CD8-positive, alpha-beta memory T cell (primary cell): ENCODE results near the gene UHMK1. TPM values are rescaled to one million over a fixed set of nuclear protein-coding genes. Genes with fewer than 3 reads are reported as not detected.

ENCODE experiments used
- CTCF ChIA-PET: fragments of 350-600 bp; sonication (Branson Sonifier 250); formaldehyde crosslinking; loops from one replicate; lab custom pipeline; 2021; ENCODE audit warnings: antibody characterized with exemption; lab: Charles Lee
- POLR2A ChIA-PET: fragments of 350-600 bp; sonication (Branson Sonifier 250); formaldehyde crosslinking; loops from one replicate; lab custom pipeline; 2021; ENCODE audit warnings: antibody characterized with exemption; lab: Charles Lee
- DNase-seq, 5 donors: peaks; one replicate each; pipeline versions ENCODE4 v3.0.0 to v3.0.0-alpha.2; 2020 to 2022; ENCODE audit warnings: mixed read lengths in 1 of 5
- H3K27ac ChIP-seq: one replicate; pipeline ENCODE4 v1.7.0; 2013; ENCODE audit warnings: low read depth, mild to moderate bottlenecking, low read length, moderate library complexity
- H3K27me3 ChIP-seq: 2 replicates; pipeline ENCODE4 v1.7.0; 2013; ENCODE audit warnings: low read length, mild to moderate bottlenecking; ENCODE audit not compliant: insufficient read depth, poor library complexity, severe bottlenecking
- H3K36me3 ChIP-seq: 2 replicates; pipeline ENCODE4 v1.7.0; 2013; ENCODE audit warnings: mild to moderate bottlenecking, low read length, moderate library complexity; ENCODE audit not compliant: insufficient read depth
- H3K4me1 ChIP-seq: 2 replicates; pipeline ENCODE4 v1.7.0; 2013; ENCODE audit warnings: mild to moderate bottlenecking, low read length, moderate library complexity; ENCODE audit not compliant: insufficient read depth
- H3K4me3 ChIP-seq: 2 replicates; pipeline ENCODE4 v1.7.0; 2013; ENCODE audit warnings: mild to moderate bottlenecking, low read length
- H3K9me3 ChIP-seq: 2 replicates; pipeline ENCODE4 v1.7.0; 2013; ENCODE audit warnings: mild to moderate bottlenecking, low read length
- H3K27ac Mint-ChIP-seq, 8 donors: one replicate each; pipeline ENCODE4 v1.8.0; 2020 to 2021; ENCODE audit warnings: mixed read lengths in 8 of 8, mild to moderate bottlenecking in 6 of 8, inconsistent platforms in 3 of 8, moderate library complexity in 3 of 8
- H3K27me3 Mint-ChIP-seq, 2 donors: one replicate each; pipeline ENCODE4 v1.8.0; 2020 to 2021; ENCODE audit warnings: mixed read lengths in 2 of 2, mild to moderate bottlenecking in 1 of 2, moderate library complexity in 1 of 2
- H3K36me3 Mint-ChIP-seq, 3 donors: one replicate each; pipeline ENCODE4 v1.8.0; 2020 to 2021; ENCODE audit warnings: mixed read lengths in 3 of 3, inconsistent platforms in 1 of 3, mild to moderate bottlenecking in 1 of 3
- H3K4me1 Mint-ChIP-seq, 3 donors: one replicate each; pipeline ENCODE4 v1.8.0; 2020 to 2021; ENCODE audit warnings: mixed read lengths in 3 of 3, inconsistent platforms in 1 of 3, mild to moderate bottlenecking in 1 of 3
- H3K4me3 Mint-ChIP-seq, 7 donors: one replicate each; pipeline ENCODE4 v1.8.0; 2020 to 2021; ENCODE audit warnings: mixed read lengths in 7 of 7, mild to moderate bottlenecking in 6 of 7, moderate library complexity in 4 of 7, inconsistent platforms in 2 of 7
- H3K9me3 Mint-ChIP-seq, 5 donors: one replicate each; pipeline ENCODE4 v1.8.0; 2020 to 2022; ENCODE audit warnings: mixed read lengths in 5 of 5, mild to moderate bottlenecking in 3 of 5, moderate library complexity in 2 of 5, inconsistent platforms in 1 of 5
- polyA plus RNA-seq: library from polyadenylated mRNA; unstranded; fragments of 300-500 nt; fragmentation: Illumina TruSeq; gene quantifications from one replicate; pipeline ENCODE4 v1.2.3, GENCODE V29; 2021
- total RNA-seq, 2 experiments: library from RNA; stranded (reverse); gene quantifications; one replicate each; pipeline ENCODE4 v1.2.3, GENCODE V29; 2021

UHMK1 gene
- total and polyA plus RNA-seq, 3 experiments from 2014 or later: 54.3 to 67.9 (median 67.7) TPM

GRCh38 chr1:162571696-162572095 is 74.1 kb downstream of the UHMK1 start:
- POLR2A ChIA-PET: no interaction called here
- Histone ChIP-seq H3K9me3 (no peaks in the 10 kb centered on the region), H3K36me3 (no peaks in the 10 kb centered on the region), H3K4me3 (no peak overlapping the region), H3K27ac (no peak overlapping the region), H3K4me1 (no peaks in the 10 kb centered on the region), H3K27me3 (no peaks in the 10 kb centered on the region)
- Mint-ChIP-seq H3K27me3 (peaks cover 0 to 2% of the 10 kb centered on the region in 2 donors), H3K4me3 (no peak overlapping the region), H3K4me1 (peaks cover 11 to 22% (median 20%) of the 10 kb centered on the region in 3 donors), H3K9me3 (no peaks in the 10 kb centered on the region), H3K27ac (peak overlapping the region in 2 of 8 donors; percentile 36 to 38), H3K36me3 (peaks cover 0 to 22% (median 15%) of the 10 kb centered on the region in 3 donors)
- CTCF ChIA-PET: no interaction called here
- DNase-seq: no peak

GRCh38 chr1:162573136-162573535 is 75.5 kb downstream of the UHMK1 start:
- Histone ChIP-seq H3K27ac (no peak overlapping the region), H3K9me3 (no peaks in the 10 kb centered on the region), H3K27me3 (no peaks in the 10 kb centered on the region), H3K4me1 (no peaks in the 10 kb centered on the region), H3K4me3 (no peak overlapping the region), H3K36me3 (no peaks in the 10 kb centered on the region)
- no peak overlapping the region for H3K4me3 Mint-ChIP-seq
- H3K27ac Mint-ChIP-seq: peak overlapping the region in 2 of 8 donors; percentile 21 to 47
- peaks cover 2 to 20% (median 8%) of the 10 kb centered on the region in 3 donors for H3K36me3 Mint-ChIP-seq
- ChIA-PET POLR2A (interaction anchor here (0.6 kb wide), 1 partner anchor 27 kb away, joined by 4 read pairs; no protein-coding TSS in a partner anchor), CTCF (no interaction called here)
- DNase-seq: no peak
- peaks cover 9 to 19% (median 12%) of the 10 kb centered on the region in 3 donors for H3K4me1 Mint-ChIP-seq
- peaks cover 0 to 2% of the 10 kb centered on the region in 2 donors for H3K27me3 Mint-ChIP-seq
- no peaks in the 10 kb centered on the region for H3K9me3 Mint-ChIP-seq

GRCh38 chr1:162578071-162578700 is 80.6 kb downstream of the UHMK1 start:
- CTCF ChIA-PET: no interaction called here
- no peaks in the 10 kb centered on the region for H3K9me3 Mint-ChIP-seq
- H3K4me1 Mint-ChIP-seq: peaks cover 0 to 3% (median 2%) of the 10 kb centered on the region in 3 donors
- H3K27ac Mint-ChIP-seq: peak overlapping the region in 1 of 8 donors; percentile 43
- no peak overlapping the region for H3K4me3 ChIP-seq
- no peaks in the 10 kb centered on the region for H3K9me3 ChIP-seq
- H3K27ac ChIP-seq: no peak overlapping the region
- no peaks in the 10 kb centered on the region for H3K4me1 ChIP-seq
- peaks cover 10 to 42% (median 15%) of the 10 kb centered on the region in 3 donors for H3K36me3 Mint-ChIP-seq
- POLR2A ChIA-PET: no interaction called here
- H3K27me3 Mint-ChIP-seq: no peaks in the 10 kb centered on the region
- no peaks in the 10 kb centered on the region for H3K36me3 ChIP-seq
- no peak for DNase-seq
- H3K27me3 ChIP-seq: no peaks in the 10 kb centered on the region
- H3K4me3 Mint-ChIP-seq: no peak overlapping the region

GRCh38 chr1:162578936-162579335 is 81.3 kb downstream of the UHMK1 start:
- ChIA-PET POLR2A (no interaction called here), CTCF (no interaction called here)
- Mint-ChIP-seq H3K4me1 (no peaks in the 10 kb centered on the region), H3K4me3 (no peak overlapping the region), H3K9me3 (no peaks in the 10 kb centered on the region), H3K27me3 (no peaks in the 10 kb centered on the region), H3K36me3 (peaks cover 10 to 43% (median 15%) of the 10 kb centered on the region in 3 donors), H3K27ac (no peak overlapping the region)
- no peaks in the 10 kb centered on the region for H3K27me3 ChIP-seq
- no peaks in the 10 kb centered on the region for H3K9me3 ChIP-seq
- no peak overlapping the region for H3K4me3 ChIP-seq
- H3K4me1 ChIP-seq: no peaks in the 10 kb centered on the region
- no peak overlapping the region for H3K27ac ChIP-seq
- no peaks in the 10 kb centered on the region for H3K36me3 ChIP-seq
- no peak for DNase-seq

Other genes starting within 250 kb of the UHMK1 start
- gene SPATA46, start 121.0 kb upstream of the UHMK1 start, total RNA-seq: not detected
- not detected for gene SPATA46, start 121.0 kb upstream of the UHMK1 start, polyA plus RNA-seq
- under 1 TPM in 1 of 2 experiments, not detected in 1; 0.04 TPM for gene C1orf226, start 116.1 kb upstream of the UHMK1 start, total RNA-seq
- gene C1orf226, start 116.1 kb upstream of the UHMK1 start, polyA plus RNA-seq: not detected
- not detected for gene SH2D1B, start 85.7 kb upstream of the UHMK1 start, total RNA-seq
- 0.10 TPM for gene SH2D1B, start 85.7 kb upstream of the UHMK1 start, polyA plus RNA-seq
- gene UAP1, start 63.9 kb downstream of the UHMK1 start, total RNA-seq: 10 to 100 TPM; 36.6 to 37.2 TPM
- 37.9 TPM for gene UAP1, start 63.9 kb downstream of the UHMK1 start, polyA plus RNA-seq
- under 1 TPM; 0.13 to 0.20 TPM for gene DDR2, start 134.6 kb downstream of the UHMK1 start, total RNA-seq
- 0.09 TPM for gene DDR2, start 134.6 kb downstream of the UHMK1 start, polyA plus RNA-seq